GM12801 (cell line): ENCODE measurements around the gene WBP4.

Source experiments
- TF ChIP-seq, protein P1 (sequence below): IDR thresholded peaks from one replicate; pipeline ENCODE4 v1.5.1; 2011; ENCODE audit warnings: control low read depth; ENCODE audit not compliant: insufficient read length; ENCODE audit errors: extremely low read depth

The WBP4 gene, protein sequence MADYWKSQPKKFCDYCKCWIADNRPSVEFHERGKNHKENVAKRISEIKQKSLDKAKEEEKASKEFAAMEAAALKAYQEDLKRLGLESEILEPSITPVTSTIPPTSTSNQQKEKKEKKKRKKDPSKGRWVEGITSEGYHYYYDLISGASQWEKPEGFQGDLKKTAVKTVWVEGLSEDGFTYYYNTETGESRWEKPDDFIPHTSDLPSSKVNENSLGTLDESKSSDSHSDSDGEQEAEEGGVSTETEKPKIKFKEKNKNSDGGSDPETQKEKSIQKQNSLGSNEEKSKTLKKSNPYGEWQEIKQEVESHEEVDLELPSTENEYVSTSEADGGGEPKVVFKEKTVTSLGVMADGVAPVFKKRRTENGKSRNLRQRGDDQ

GRCh38 chr13:41061075-41061913 lies at the start of gene WBP4:
WBP4 (plus strand) TSS chr13:41061509; CDS start chr13:41061674, 165 bp downstream.
- TF ChIP-seq, protein P1, sequence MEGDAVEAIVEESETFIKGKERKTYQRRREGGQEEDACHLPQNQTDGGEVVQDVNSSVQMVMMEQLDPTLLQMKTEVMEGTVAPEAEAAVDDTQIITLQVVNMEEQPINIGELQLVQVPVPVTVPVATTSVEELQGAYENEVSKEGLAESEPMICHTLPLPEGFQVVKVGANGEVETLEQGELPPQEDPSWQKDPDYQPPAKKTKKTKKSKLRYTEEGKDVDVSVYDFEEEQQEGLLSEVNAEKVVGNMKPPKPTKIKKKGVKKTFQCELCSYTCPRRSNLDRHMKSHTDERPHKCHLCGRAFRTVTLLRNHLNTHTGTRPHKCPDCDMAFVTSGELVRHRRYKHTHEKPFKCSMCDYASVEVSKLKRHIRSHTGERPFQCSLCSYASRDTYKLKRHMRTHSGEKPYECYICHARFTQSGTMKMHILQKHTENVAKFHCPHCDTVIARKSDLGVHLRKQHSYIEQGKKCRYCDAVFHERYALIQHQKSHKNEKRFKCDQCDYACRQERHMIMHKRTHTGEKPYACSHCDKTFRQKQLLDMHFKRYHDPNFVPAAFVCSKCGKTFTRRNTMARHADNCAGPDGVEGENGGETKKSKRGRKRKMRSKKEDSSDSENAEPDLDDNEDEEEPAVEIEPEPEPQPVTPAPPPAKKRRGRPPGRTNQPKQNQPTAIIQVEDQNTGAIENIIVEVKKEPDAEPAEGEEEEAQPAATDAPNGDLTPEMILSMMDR = no peak

DNA sequence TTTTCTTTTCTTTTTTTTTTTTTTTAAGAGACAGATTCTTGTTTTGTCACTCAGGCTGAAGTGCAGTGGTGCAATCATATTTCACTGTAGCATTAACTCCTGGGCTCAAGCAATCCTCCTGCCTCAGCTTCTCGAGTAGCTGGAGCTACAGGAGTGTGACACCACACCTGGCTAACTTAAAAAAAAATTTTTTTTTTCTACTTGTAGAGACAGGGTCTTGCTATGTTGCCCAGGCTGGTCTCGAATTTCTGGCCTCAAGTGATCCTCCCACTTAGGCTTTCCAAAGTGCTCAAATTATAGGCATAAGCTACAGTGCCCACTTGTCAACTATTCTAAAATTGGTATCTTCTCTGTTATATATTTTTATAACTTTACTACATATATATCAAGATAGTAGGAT lies 48.8 kb upstream of the WBP4 start:
- TF ChIP-seq, protein P1 = no peak

- TF ChIP-seq, protein P1 = no peak
These were observed 47.5 kb upstream of the WBP4 start for GRCh38 chr13:41013835-41014234.

GRCh38 chr13:41015920-41016319 lies 45.4 kb upstream of the WBP4 start:
- TF ChIP-seq, protein P1 = no peak

GRCh38 chr13:41017159-41017558 lies 44.1 kb upstream of the WBP4 start:
- TF ChIP-seq, protein P1 = no peak

- TF ChIP-seq, protein P1 = no peak
These were observed 43.3 kb upstream of the WBP4 start for GRCh38 chr13:41017817-41018601.

DNA sequence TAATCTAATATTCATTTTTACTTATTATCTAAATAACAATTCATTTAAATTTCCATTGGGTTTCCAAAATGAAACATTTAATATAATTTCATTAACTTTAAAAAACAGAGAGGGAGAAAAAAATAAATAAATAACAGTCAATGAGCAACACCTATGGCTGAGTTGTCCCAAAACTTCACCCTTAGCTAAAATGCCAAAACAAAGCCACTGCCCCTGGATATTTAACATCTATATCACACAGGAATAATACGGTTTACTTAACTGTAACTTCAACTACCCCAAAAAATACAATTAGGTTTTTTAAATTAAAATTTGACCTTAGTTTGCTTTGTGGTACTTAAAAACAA lies 42.7 kb upstream of the WBP4 start:
- TF ChIP-seq, protein P1 = no peak
